Sigmoid colon (tissue), 7 donors: ENCODE measurements around the gene ADD1. TPM values are rescaled to one million over a fixed set of nuclear protein-coding genes. Genes with fewer than 3 reads are reported as not detected.

ENCODE experiments used
- DNase-seq: peaks from one replicate; pipeline ENCODE4 v3.0.0-alpha.2; 2019
- H3K27ac ChIP-seq, 4 donors: fragments of 200-600 bp; sonication (generic); one replicate each; pipeline ENCODE4 v1.5.1; 2016 to 2019; ENCODE audit warnings: mild to moderate bottlenecking in 1 of 4
- H3K27me3 ChIP-seq, 3 donors: fragments of 200-600 bp; sonication (generic); one replicate each; pipeline ENCODE4 v1.5.1; 2019; ENCODE audit warnings: mild to moderate bottlenecking in 1 of 3
- H3K36me3 ChIP-seq, 4 donors: fragments of 200-600 bp; sonication (generic); one replicate each; pipeline ENCODE4 v1.5.1; 2016 to 2019
- H3K4me1 ChIP-seq, 4 donors: fragments of 200-600 bp; sonication (generic); one replicate each; pipeline ENCODE4 v1.5.1; 2017 to 2019
- H3K4me3 ChIP-seq, 4 donors: fragments of 200-600 bp; sonication (generic); one replicate each; pipeline ENCODE4 v1.5.1; 2017 to 2019; ENCODE audit warnings: mild to moderate bottlenecking in 2 of 4, moderate library complexity in 1 of 4
- H3K9me3 ChIP-seq, 4 donors: fragments of 200-600 bp in 3 of 4; sonication (generic) in 3 of 4; one replicate each; pipeline versions ENCODE4 v1.5.1 to v1.6.1; 2013 to 2019
- CTCF ChIP-seq, 4 experiments: fragments of 450-650 bp in 3 of 4; fragments of 200-600 bp in 1 of 4; IDR thresholded peaks; one replicate each; pipeline ENCODE4 v1.5.1; 2016 to 2019; ENCODE audit warnings: antibody characterized with exemption in 4 of 4, mild to moderate bottlenecking in 3 of 4, moderate library complexity in 2 of 4
- EP300 ChIP-seq, 4 donors: sonication (generic); formaldehyde crosslinking; IDR thresholded peaks; one replicate each; pipeline ENCODE4 v1.6.1; 2017; ENCODE audit warnings: antibody characterized with exemption in 4 of 4
- POLR2A ChIP-seq, 2 donors: fragments of 450-650 bp; IDR thresholded peaks; one replicate each; pipeline ENCODE4 v1.6.1; 2016; ENCODE audit warnings: antibody characterized with exemption in 2 of 2, mild to moderate bottlenecking in 2 of 2, moderate library complexity in 2 of 2
- POLR2AphosphoS5 ChIP-seq, 4 donors: sonication (generic); formaldehyde crosslinking; IDR thresholded peaks; one replicate each; pipeline ENCODE4 v1.6.1; 2017; ENCODE audit warnings: antibody characterized with exemption in 4 of 4
- WGBS, 2 donors: extraction: QIAGEN DNeasy Blood & Tissue Kit; methylation state at CpG; one replicate each; pipeline ENCODE4 v1.1.7; 2013; 5-methylcytosine and 5-hydroxymethylcytosine counted together
- intact Hi-C: fragments of 100-400 bp; cut with DNase I; formaldehyde crosslinking; loops from one replicate; pipeline ENCODE4 v1.15.1; 2023
- polyA plus RNA-seq, 3 donors: library from polyadenylated mRNA; stranded (reverse); fragments of 200-250 nt; gene quantifications; one replicate each; pipeline ENCODE4 v1.2.3, GENCODE V29; 2013
- total RNA-seq, 4 donors: library from RNA; depleted of rRNA; stranded (reverse); fragments of >200 nt; gene quantifications; one replicate each; pipeline ENCODE4 v1.1.0, GENCODE V29; 2016
- donor health status: healthy with polysubstance abuse.
- donor health status: Bipolar disorder and iron deficiency.
- donor health status: healthy.

Gene ADD1
- total and polyA plus RNA-seq, 7 donors, result 113 to 378 (median 166) TPM

DNA sequence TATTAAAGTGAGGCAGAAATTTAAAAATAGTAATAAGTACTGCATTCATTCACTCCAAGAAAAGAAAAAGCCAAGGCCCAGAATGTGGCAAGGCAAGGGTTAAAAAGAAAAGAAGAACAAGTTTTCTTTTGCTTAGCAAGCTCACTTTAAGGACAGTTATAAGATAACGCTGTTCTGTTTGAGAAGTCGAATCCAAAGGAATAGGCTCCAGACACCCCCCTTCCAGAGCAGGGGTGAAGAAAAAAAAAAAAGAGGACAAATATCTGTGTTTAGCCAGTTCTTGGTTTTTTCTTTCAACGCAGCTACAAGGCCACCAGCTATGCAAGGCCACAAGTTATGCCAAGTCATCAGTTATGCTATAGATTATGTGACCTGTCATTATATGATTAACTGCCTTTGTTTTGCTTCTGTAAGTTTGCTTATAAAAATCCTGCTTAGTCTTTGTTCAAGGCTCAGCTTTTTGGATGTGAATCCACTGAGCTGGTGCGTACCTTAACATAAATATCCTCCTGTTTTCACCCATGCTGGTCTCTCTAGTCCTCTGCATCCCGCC lies 121.1 kb downstream of the ADD1 start:
- 66 to 73% methylated on average over 5 of the region's 5 CpGs for WGBS, 2 donors

DNA sequence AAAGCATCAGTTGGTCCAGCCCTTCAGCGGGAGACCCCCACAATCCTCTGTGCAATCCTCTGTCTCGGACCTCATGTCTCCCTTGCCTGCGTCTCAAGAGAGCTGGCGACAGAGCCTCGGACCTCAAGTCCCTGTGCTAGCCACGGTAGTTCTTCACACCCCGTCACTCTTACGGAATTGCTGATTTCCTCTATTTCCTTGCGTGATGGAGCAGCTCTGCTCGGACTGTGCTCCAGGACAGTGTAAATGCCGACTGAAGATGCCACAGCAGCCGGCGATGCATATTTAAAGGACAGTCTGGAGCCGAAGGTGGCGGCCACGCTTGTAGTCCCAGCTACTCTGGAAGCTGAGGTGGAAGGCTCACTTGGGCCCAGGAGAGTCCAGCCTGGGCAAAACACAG lies 121.6 kb downstream of the ADD1 start:
- intact Hi-C loops, result loop anchor here (10.0 kb wide), 3 partner anchors 110 to 330 kb away; partner anchors contain the start of genes ADD1, HTT, HTT-AS and RGS12
- no peaks in the 10 kb centered on the region for H3K27me3 ChIP-seq
- no peak overlapping the region for H3K27ac ChIP-seq
- DNase-seq, result no peak
- TF ChIP-seq CTCF (IDR thresholded peaks at IDR 0.05) (no peak), POLR2A (IDR thresholded peaks at IDR 0.05) (no peak), EP300 (IDR thresholded peaks at IDR 0.05) (no peak), POLR2AphosphoS5 (IDR thresholded peaks at IDR 0.05) (no peak)
- no peaks in the 10 kb centered on the region for H3K36me3 ChIP-seq
- H3K9me3 ChIP-seq, result no peaks in the 10 kb centered on the region
- H3K4me3 ChIP-seq, result no peak overlapping the region
- peaks cover 0 to 29% (median 24%) of the 10 kb centered on the region in 4 donors for H3K4me1 ChIP-seq
- 95% methylated on average over 16 of the region's 16 CpGs for WGBS, 2 donors

More for the DNA sequence above, 121.1 kb downstream of the ADD1 start:
- Histone ChIP-seq H3K36me3 (no peaks in the 10 kb centered on the region), H3K9me3 (no peaks in the 10 kb centered on the region), H3K4me3 (peak overlapping the region in 3 of 4 donors; percentile 88 to 98 (median 93)), H3K27ac (peak overlapping the region in 1 of 4 donors; percentile 89), H3K4me1 (peaks cover 0 to 29% (median 24%) of the 10 kb centered on the region in 4 donors), H3K27me3 (no peaks in the 10 kb centered on the region)
- no peak for TF ChIP-seq POLR2A (IDR thresholded peaks at IDR 0.05)
- TF ChIP-seq CTCF (IDR thresholded peaks at IDR 0.05), result no peak
- DNase-seq, result no peak
- intact Hi-C loops, result loop anchor here (5.0 to 10.0 kb wide), 4 partner anchors 110 to 547 kb away; partner anchors contain the start of genes ADD1, CFAP99, HTT and HTT-AS

DNA sequence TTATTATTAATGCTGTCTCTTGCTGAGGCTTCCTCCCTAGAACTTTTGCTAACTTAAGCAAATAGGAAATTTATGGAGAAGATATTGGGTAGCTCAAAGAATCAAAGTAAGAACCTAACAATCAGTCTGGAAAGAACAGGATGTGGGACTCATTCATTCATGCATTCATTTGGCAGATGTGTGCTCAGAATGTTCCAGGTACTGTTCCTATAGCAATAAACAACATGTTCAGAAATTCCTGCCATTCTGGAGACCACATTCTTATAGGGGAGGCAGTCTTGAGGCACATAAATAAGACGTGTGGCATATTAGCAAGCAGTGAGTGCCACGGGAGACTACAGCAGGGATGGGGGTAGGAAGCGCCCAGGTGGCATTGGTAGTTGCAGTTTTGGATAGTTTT lies 124.7 kb downstream of the ADD1 start:
- 83 to 85% methylated on average over 3 of the region's 3 CpGs for WGBS, 2 donors
- H3K4me1 ChIP-seq, result peaks cover 0 to 13% (median 10%) of the 10 kb centered on the region in 4 donors
- no peak overlapping the region for H3K4me3 ChIP-seq
- H3K27me3 ChIP-seq, result no peaks in the 10 kb centered on the region
- TF ChIP-seq POLR2AphosphoS5 (IDR thresholded peaks at IDR 0.05) (no peak), POLR2A (IDR thresholded peaks at IDR 0.05) (no peak), CTCF (IDR thresholded peaks at IDR 0.05) (no peak), EP300 (IDR thresholded peaks at IDR 0.05) (no peak)
- DNase-seq, result no peak
- no peaks in the 10 kb centered on the region for H3K36me3 ChIP-seq
- H3K27ac ChIP-seq, result no peak overlapping the region
- intact Hi-C loops, result loop anchor here (10.0 kb wide), 3 partner anchors 106 to 326 kb away; partner anchors contain the start of genes ADD1, HTT, HTT-AS and RGS12
- H3K9me3 ChIP-seq, result no peaks in the 10 kb centered on the region

GRCh38 chr4:2971275-2971674 lies 127.6 kb downstream of the ADD1 start:
- H3K27ac ChIP-seq, result no peak overlapping the region
- no peak for DNase-seq
- WGBS, 2 donors, result 90 to 91% methylated on average over 3 of the region's 3 CpGs
- H3K4me3 ChIP-seq, result no peak overlapping the region
- TF ChIP-seq CTCF (IDR thresholded peaks at IDR 0.05), result no peak
- no peak for TF ChIP-seq POLR2AphosphoS5 (IDR thresholded peaks at IDR 0.05)
- TF ChIP-seq EP300 (IDR thresholded peaks at IDR 0.05), result no peak
- TF ChIP-seq POLR2A (IDR thresholded peaks at IDR 0.05), result no peak
- no peaks in the 10 kb centered on the region for H3K27me3 ChIP-seq
- no peaks in the 10 kb centered on the region for H3K36me3 ChIP-seq
- no peaks in the 10 kb centered on the region for H3K4me1 ChIP-seq
- no peaks in the 10 kb centered on the region for H3K9me3 ChIP-seq
- intact Hi-C loops, result no loop called here
